HG02642 (cell line): ENCODE results near the gene ZSWIM8.

ENCODE experiments used
- ATAC-seq: cut with Tn5 transposase; IDR thresholded peaks from one replicate; pipeline ENCODE4 v1.9.1; 2021; ENCODE audit warnings: mild to moderate bottlenecking; ENCODE audit not compliant: unreplicated experiment, poor library complexity

Gene ZSWIM8

GRCh38 chr10:73840056-73840402 lies 54.6 kb downstream of the ZSWIM8 start:
- no peak for ATAC-seq

GRCh38 chr10:73840403-73841060 lies 55.1 kb downstream of the ZSWIM8 start:
- ATAC-seq: no peak

- ATAC-seq: no peak
These were observed 55.6 kb downstream of the ZSWIM8 start for GRCh38 chr10:73841061-73841421.

GRCh38 chr10:73841526-73842285 lies 56.3 kb downstream of the ZSWIM8 start:
- no peak for ATAC-seq

GRCh38 chr10:73842349-73842748 lies 56.9 kb downstream of the ZSWIM8 start:
- ATAC-seq: no peak

- ATAC-seq: no peak
These were observed 57.9 kb downstream of the ZSWIM8 start for GRCh38 chr10:73843261-73843660.

GRCh38 chr10:73847031-73847430 lies 61.6 kb downstream of the ZSWIM8 start:
- no peak for ATAC-seq

GRCh38 chr10:73848821-73849489 lies 63.5 kb downstream of the ZSWIM8 start:
- ATAC-seq: peak; percentile 88

- no peak for ATAC-seq
These were observed 64.8 kb downstream of the ZSWIM8 start for GRCh38 chr10:73850211-73850610.

- no peak for ATAC-seq
These were observed 65.6 kb downstream of the ZSWIM8 start for GRCh38 chr10:73850863-73851461.
